ENCODE measurements around the gene MAPK8IP3. TPM values are rescaled to one million over a fixed set of nuclear protein-coding genes. Genes with fewer than 3 reads are reported as not detected.

MAPK8IP3 gene
- total and polyA plus RNA-seq, 9 of the 15 experiments (the other 6 are each of a cell fraction or from before 2014, with no cell fraction given), result 0.17 to 58.7 (median 16.7) TPM

GRCh38 chr16:1706386-1707192 lies 594 bp downstream of the MAPK8IP3 start (continued):
- TF ChIP-seq FOXP1 (CRISPR knock-in tag; IDR thresholded peaks at IDR 0.05) (no peak), KLF10 (CRISPR knock-in tag; IDR thresholded peaks at IDR 0.05) (no peak), ETS2 (tag; IDR thresholded peaks at IDR 0.05; ENCODE audit: borderline replicate concordance, poor library complexity, severe bottlenecking) (no peak), MBD1 (CRISPR knock-in tag; IDR thresholded peaks at IDR 0.05) (no peak), ZKSCAN8 (CRISPR knock-in tag; IDR thresholded peaks at IDR 0.05) (no peak), ZNF121 (CRISPR knock-in tag; conservative IDR thresholded peaks at IDR 0.05) (no peak), RBM15 (IDR thresholded peaks at IDR 0.05; ENCODE audit: insufficient read depth, low read length) (no peak), HCFC1 (IDR thresholded peaks at IDR 0.05; ENCODE audit: low read depth, low read length) (no peak; the same call in 1 of the 2 replicates), MCM2 (IDR thresholded peaks at IDR 0.05; ENCODE audit: low read depth) (no peak), HNRNPH1 (optimal IDR thresholded peaks at IDR 0.05; ENCODE audit: low read depth, low read length) (no peak), ZC3H8 (IDR thresholded peaks at IDR 0.05) (no peak), BHLHE40 (IDR thresholded peaks at IDR 0.05; ENCODE audit: low read length) (no peak), ZFPM2 (CRISPR knock-in tag; IDR thresholded peaks at IDR 0.05) (no peak), HES1 (IDR thresholded peaks at IDR 0.05; ENCODE audit: low read depth) (no peak), PHTF2 (CRISPR knock-in tag; IDR thresholded peaks at IDR 0.05) (no peak), FOXM1 (IDR thresholded peaks at IDR 0.05; ENCODE audit: low read depth) (no peak), FOXM1 (CRISPR knock-in tag; IDR thresholded peaks at IDR 0.05; ENCODE audit: low read depth) (no peak), TRIM25 (IDR thresholded peaks at IDR 0.05; ENCODE audit: borderline replicate concordance) (no peak), HDAC1 (IDR thresholded peaks at IDR 0.05) (peak in 1 of 2 experiments; percentile 53; a peak in 2 of 4 replicates), E2F1 (CRISPR knock-in tag; IDR thresholded peaks at IDR 0.05) (no peak), ZNF274 (IDR thresholded peaks at IDR 0.05; ENCODE audit: borderline replicate concordance, low read depth, low read length) (no peak), ZFX (CRISPR knock-in tag; IDR thresholded peaks at IDR 0.05) (peak; percentile 23; the same call in 1 of the 2 replicates), ZNF41 (CRISPR knock-in tag; conservative IDR thresholded peaks at IDR 0.05) (no peak)
